Measurements from ENCODE around the gene GP5.

GP5 gene

GRCh38 chr3:194399166-194399565 lies at the start of gene GP5:
TSS of gene GP5 (minus strand) at chr3:194399266. CDS start at chr3:194398282, 984 bp downstream.
- H3K4me1 Mint-ChIP-seq: peaks cover 14% of the 10 kb centered on the region
- H3K9me3 Mint-ChIP-seq: no peaks in the 10 kb centered on the region
- H3K27ac Mint-ChIP-seq: peak within 1 kb of the TSS in 1 of 3 experiments; percentile 27
- no peak within 1 kb of the TSS for H3K4me3 Mint-ChIP-seq
- no peaks in the 10 kb centered on the region for H3K27me3 Mint-ChIP-seq (ENCODE audit: low read depth)
- no peak for TF ChIP-seq CTCF (IDR thresholded peaks at IDR 0.05; ENCODE audit: unreplicated experiment in 3 of 3)
- H3K36me3 Mint-ChIP-seq (ENCODE audit: low read depth): no peaks in the 10 kb centered on the region

GRCh38 chr3:194447657-194448056 lies 48.6 kb upstream of the GP5 start:
- TF ChIP-seq CTCF (IDR thresholded peaks at IDR 0.05; ENCODE audit: unreplicated experiment in 3 of 3): no peak
- Mint-ChIP-seq H3K27me3 (ENCODE audit: low read depth) (no peaks in the 10 kb centered on the region), H3K9me3 (no peaks in the 10 kb centered on the region), H3K36me3 (ENCODE audit: low read depth) (peaks cover 69% of the 10 kb centered on the region), H3K27ac (no peak overlapping the region), H3K4me3 (no peak overlapping the region), H3K4me1 (no peaks in the 10 kb centered on the region)

GRCh38 chr3:194447161-194447560 lies 48.1 kb upstream of the GP5 start:
- Mint-ChIP-seq H3K27me3 (ENCODE audit: low read depth) (no peaks in the 10 kb centered on the region), H3K36me3 (ENCODE audit: low read depth) (peaks cover 70% of the 10 kb centered on the region), H3K4me3 (no peak overlapping the region), H3K9me3 (no peaks in the 10 kb centered on the region), H3K27ac (no peak overlapping the region), H3K4me1 (no peaks in the 10 kb centered on the region)
- TF ChIP-seq CTCF (IDR thresholded peaks at IDR 0.05; ENCODE audit: unreplicated experiment in 3 of 3): no peak

- Mint-ChIP-seq H3K4me1 (no peaks in the 10 kb centered on the region), H3K27me3 (ENCODE audit: low read depth) (no peaks in the 10 kb centered on the region)
- TF ChIP-seq CTCF (IDR thresholded peaks at IDR 0.05; ENCODE audit: unreplicated experiment in 3 of 3): no peak
These were observed 47.7 kb upstream of the GP5 start for GRCh38 chr3:194446754-194447153.

GRCh38 chr3:194446172-194446571 lies 47.1 kb upstream of the GP5 start:
- Mint-ChIP-seq H3K27ac (no peak overlapping the region), H3K36me3 (ENCODE audit: low read depth) (peaks cover 72% of the 10 kb centered on the region), H3K27me3 (ENCODE audit: low read depth) (no peaks in the 10 kb centered on the region), H3K4me3 (no peak overlapping the region), H3K4me1 (no peaks in the 10 kb centered on the region), H3K9me3 (no peaks in the 10 kb centered on the region)
- no peak for TF ChIP-seq CTCF (IDR thresholded peaks at IDR 0.05; ENCODE audit: unreplicated experiment in 3 of 3)

More at GRCh38 chr3:194446754-194447153, 47.7 kb upstream of the GP5 start:
- H3K36me3 Mint-ChIP-seq (ENCODE audit: low read depth): peaks cover 72% of the 10 kb centered on the region
- no peak overlapping the region for H3K27ac Mint-ChIP-seq
- H3K9me3 Mint-ChIP-seq: no peaks in the 10 kb centered on the region
- no peak overlapping the region for H3K4me3 Mint-ChIP-seq

- Mint-ChIP-seq H3K4me3 (no peak overlapping the region), H3K36me3 (ENCODE audit: low read depth) (peaks cover 68% of the 10 kb centered on the region), H3K9me3 (no peaks in the 10 kb centered on the region), H3K4me1 (no peaks in the 10 kb centered on the region), H3K27me3 (ENCODE audit: low read depth) (no peaks in the 10 kb centered on the region), H3K27ac (no peak overlapping the region)
- no peak for TF ChIP-seq CTCF (IDR thresholded peaks at IDR 0.05; ENCODE audit: unreplicated experiment in 3 of 3)
These were observed 44.8 kb upstream of the GP5 start for GRCh38 chr3:194443901-194444300.
